A549 (cell line): Measurements from ENCODE around the gene C12orf75.

Source experiments
- BHLHE40 ChIP-seq: IDR thresholded peaks from 2 replicates; pipeline ENCODE4 v1.6.1; 2012; ENCODE audit warnings: low read depth, low read length, inconsistent platforms
- CTCF ChIP-seq: fragments of >200 bp; sonication (Bioruptor Twin); formaldehyde crosslinking; IDR thresholded peaks from 3 replicates; pipeline ENCODE4 v1.5.1; 2016
- FOSL2 ChIP-seq, 2 experiments: fragments of 450-650 bp in 1 of 2; fragments of >200 bp in 1 of 2; sonication (Bioruptor Twin) in 1 of 2; formaldehyde crosslinking; IDR thresholded peaks; 2 replicates each; pipeline versions ENCODE4 v1.5.0 to v1.6.1; 2016 to 2020; ENCODE audit warnings: mild to moderate bottlenecking in 1 of 2, moderate library complexity in 1 of 2
- HOXA7 ChIP-seq: fragments of 250-450 bp; sonication (Bioruptor Pico); IDR thresholded peaks from 2 replicates; pipeline ENCODE4 v1.5.0; 2020; ENCODE audit warnings: mild to moderate bottlenecking, moderate library complexity
- POLR2A ChIP-seq: IDR thresholded peaks from 2 replicates; pipeline ENCODE4 v1.6.1; 2012; ENCODE audit warnings: mild to moderate bottlenecking, low read length
- ZC3H11A ChIP-seq: fragments of 450-650 bp; IDR thresholded peaks from 2 replicates; pipeline ENCODE4 v1.6.1; 2014; ENCODE audit warnings: antibody characterized with exemption, mild to moderate bottlenecking
- TF ChIP-seq, protein P1 (sequence below): fragments of 450-650 bp; IDR thresholded peaks from 2 replicates; pipeline ENCODE4 v1.6.1; 2014; ENCODE audit warnings: antibody characterized with exemption
- TF ChIP-seq, protein P2 (sequence below): fragments of 150-350 bp; IDR thresholded peaks from 2 replicates; pipeline ENCODE4 v1.6.1; 2014; ENCODE audit warnings: low read depth, mild to moderate bottlenecking, low read length
- TF ChIP-seq, protein P3 (sequence below): IDR thresholded peaks from 2 replicates; pipeline ENCODE4 v1.6.1; 2012

GRCh38 chr12:105420046-105420445 is 89.6 kb downstream of the C12orf75 start:
- TF ChIP-seq POLR2A (no peak), CTCF (no peak), FOSL2 (IDR thresholded peaks at IDR 0.05) (no peak), FOSL2 (CRISPR knock-in tag; IDR thresholded peaks at IDR 0.05) (no peak), HOXA7 (CRISPR knock-in tag) (no peak), BHLHE40 (no peak), ZC3H11A (no peak)
- TF ChIP-seq, protein P1, sequence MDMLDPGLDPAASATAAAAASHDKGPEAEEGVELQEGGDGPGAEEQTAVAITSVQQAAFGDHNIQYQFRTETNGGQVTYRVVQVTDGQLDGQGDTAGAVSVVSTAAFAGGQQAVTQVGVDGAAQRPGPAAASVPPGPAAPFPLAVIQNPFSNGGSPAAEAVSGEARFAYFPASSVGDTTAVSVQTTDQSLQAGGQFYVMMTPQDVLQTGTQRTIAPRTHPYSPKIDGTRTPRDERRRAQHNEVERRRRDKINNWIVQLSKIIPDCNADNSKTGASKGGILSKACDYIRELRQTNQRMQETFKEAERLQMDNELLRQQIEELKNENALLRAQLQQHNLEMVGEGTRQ, result no peak
- TF ChIP-seq, protein P2, sequence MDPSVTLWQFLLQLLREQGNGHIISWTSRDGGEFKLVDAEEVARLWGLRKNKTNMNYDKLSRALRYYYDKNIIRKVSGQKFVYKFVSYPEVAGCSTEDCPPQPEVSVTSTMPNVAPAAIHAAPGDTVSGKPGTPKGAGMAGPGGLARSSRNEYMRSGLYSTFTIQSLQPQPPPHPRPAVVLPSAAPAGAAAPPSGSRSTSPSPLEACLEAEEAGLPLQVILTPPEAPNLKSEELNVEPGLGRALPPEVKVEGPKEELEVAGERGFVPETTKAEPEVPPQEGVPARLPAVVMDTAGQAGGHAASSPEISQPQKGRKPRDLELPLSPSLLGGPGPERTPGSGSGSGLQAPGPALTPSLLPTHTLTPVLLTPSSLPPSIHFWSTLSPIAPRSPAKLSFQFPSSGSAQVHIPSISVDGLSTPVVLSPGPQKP, result no peak
- TF ChIP-seq, protein P3, sequence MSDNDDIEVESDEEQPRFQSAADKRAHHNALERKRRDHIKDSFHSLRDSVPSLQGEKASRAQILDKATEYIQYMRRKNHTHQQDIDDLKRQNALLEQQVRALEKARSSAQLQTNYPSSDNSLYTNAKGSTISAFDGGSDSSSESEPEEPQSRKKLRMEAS, result no peak
